Keratinocyte (primary cell): ENCODE measurements around the gene RYR2. TPM values are rescaled to one million over a fixed set of nuclear protein-coding genes. Genes with fewer than 3 reads are reported as not detected.

Source experiments
- DNase-seq: peaks from one replicate; pipeline ENCODE4 v3.0.0-alpha.2; 2011; ENCODE audit warnings: low read depth, missing footprints, low spot score
- FAIRE-seq: peaks from 2 replicates; lab custom pipeline; 2011; peaks lifted over from hg19 to GRCh38; lab: Jason Lieb, UNC
- H2AFZ ChIP-seq: 2 replicates; pipeline ENCODE4 v1.6.0; 2012; ENCODE audit warnings: low read length, control low read depth, inconsistent platforms; ENCODE audit not compliant: control insufficient read depth
- H3K27ac ChIP-seq: 2 replicates; pipeline ENCODE4 v1.5.1; 2011; ENCODE audit warnings: low read length; ENCODE audit not compliant: control insufficient read depth, insufficient read depth
- H3K27me3 ChIP-seq: 3 replicates; pipeline ENCODE4 v1.6.0; 2011; ENCODE audit warnings: low read length; ENCODE audit not compliant: control insufficient read depth, insufficient read depth; ENCODE audit errors: extremely low read depth
- H3K36me3 ChIP-seq, 2 experiments: 2 replicates in 1 of 2; 3 replicates in 1 of 2; pipeline ENCODE4 v1.5.1; 2011; ENCODE audit warnings: low read length in 2 of 2, mild to moderate bottlenecking in 1 of 2; ENCODE audit not compliant: control insufficient read depth in 2 of 2, insufficient read depth in 2 of 2; ENCODE audit errors: extremely low read depth in 1 of 2
- H3K4me1 ChIP-seq: 3 replicates; pipeline ENCODE4 v1.5.1; 2011; ENCODE audit warnings: low read length; ENCODE audit not compliant: control insufficient read depth, insufficient read depth; ENCODE audit errors: extremely low read depth
- H3K4me2 ChIP-seq: 3 replicates; pipeline ENCODE4 v1.6.0; 2011; ENCODE audit warnings: low read depth, low read length; ENCODE audit not compliant: control insufficient read depth, insufficient read depth; ENCODE audit errors: extremely low read depth
- H3K4me3 ChIP-seq, 3 experiments: fragments of 200-600 bp in 1 of 3; sonication (generic) in 1 of 3; 2 replicates in 2 of 3; 3 replicates in 1 of 3; pipeline ENCODE4 v1.5.1; 2011 to 2016; ENCODE audit warnings: low read length in 3 of 3, mild to moderate bottlenecking in 3 of 3, control low read depth in 2 of 3, inconsistent platforms in 1 of 3, low read depth in 1 of 3, mixed read lengths in 1 of 3, mixed run types in 1 of 3, moderate library complexity in 1 of 3; ENCODE audit not compliant: control insufficient read depth in 2 of 3, insufficient read depth in 2 of 3; ENCODE audit errors: extremely low read depth in 1 of 3
- H3K79me2 ChIP-seq: 2 replicates; pipeline ENCODE4 v1.6.0; 2012; ENCODE audit warnings: low read length; ENCODE audit not compliant: control insufficient read depth, insufficient read depth
- H3K9ac ChIP-seq: 3 replicates; pipeline ENCODE4 v1.6.0; 2011; ENCODE audit warnings: low read length; ENCODE audit not compliant: control insufficient read depth, insufficient read depth; ENCODE audit errors: extremely low read depth
- H3K9me1 ChIP-seq: 3 replicates; pipeline ENCODE4 v1.6.0; 2011; ENCODE audit warnings: low read length; ENCODE audit not compliant: control insufficient read depth, insufficient read depth; ENCODE audit errors: extremely low read depth
- H3K9me3 ChIP-seq: 2 replicates; pipeline ENCODE4 v1.5.1; 2012; ENCODE audit warnings: low read depth, low read length; ENCODE audit not compliant: control insufficient read depth
- H4K20me1 ChIP-seq: 3 replicates; pipeline ENCODE4 v1.6.0; 2011; ENCODE audit warnings: low read length; ENCODE audit not compliant: control insufficient read depth, insufficient read depth; ENCODE audit errors: extremely low read depth
- CTCF ChIP-seq, 3 experiments: IDR thresholded peaks in 1 of 3; conservative IDR thresholded peaks in 1 of 3; optimal IDR thresholded peaks in 1 of 3; 2 replicates in 2 of 3; 3 replicates in 1 of 3; pipeline versions ENCODE3 to v1.5.1; 2011; ENCODE audit warnings: low read length in 3 of 3, mild to moderate bottlenecking in 3 of 3, moderate library complexity in 2 of 3, control low read depth in 1 of 3, inconsistent platforms in 1 of 3; ENCODE audit not compliant: insufficient read depth in 2 of 3; ENCODE audit errors: extremely low read depth in 1 of 3
- EZH2 ChIP-seq: IDR thresholded peaks from one replicate; pipeline ENCODE4 v1.6.1; 2012; ENCODE audit warnings: inconsistent platforms, mild to moderate bottlenecking, low read length, moderate library complexity
- dilution Hi-C: fragments of 300-500 bp; cut with MboI; formaldehyde crosslinking; loops from one replicate; pipeline ENCODE4 v1.7.0; 2020; ENCODE audit warnings: low sequenced_read_pairs; ENCODE audit not compliant: extremely low pct_ligation_motif_present
- polyA plus RNA-seq, 5 experiments: library from polyadenylated mRNA; depleted of rRNA in 3 of 5; stranded (reverse) in 3 of 5; stranded (forward) in 1 of 5; unstranded in 1 of 5; fragments of >200 nt; gene quantifications; 1 replicate in 1 of 5; 2 replicates in 3 of 5; 3 replicates in 1 of 5; pipeline versions ENCODE4 v1.2.1 to v1.2.3, GENCODE V29; 2011 to 2012; ENCODE audit warnings: missing spikeins in 2 of 5, low read depth in 1 of 5, low replicate concordance in 1 of 5

The RYR2 gene
- polyA plus RNA-seq, 1 donor (not counting 4 experiments of a cell fraction or from before 2014, with no cell fraction given) = 0.05 TPM

GRCh38 chr1:236998546-236998945, 43.4 kb upstream of the RYR2 start:
- dilution Hi-C loops = no loop called here
- TF ChIP-seq CTCF (optimal IDR thresholded peaks at IDR 0.05 in 1 of 3, IDR thresholded peaks at IDR 0.05 in 1 of 3, conservative IDR thresholded peaks at IDR 0.05 in 1 of 3; ENCODE audit: extremely low read depth in 1 of 3, insufficient read depth in 2 of 3, low read length in 3 of 3) = no peak
- no peak for TF ChIP-seq EZH2
- no peaks in the 10 kb centered on the region for H4K20me1 ChIP-seq
- H3K9me3 ChIP-seq = no peaks in the 10 kb centered on the region
- H3K36me3 ChIP-seq = no peaks in the 10 kb centered on the region
- no peak overlapping the region for H3K4me2 ChIP-seq
- no peak overlapping the region for H3K9ac ChIP-seq
- no peak overlapping the region for H3K4me3 ChIP-seq
- H3K27me3 ChIP-seq = no peaks in the 10 kb centered on the region
- no peaks in the 10 kb centered on the region for H3K79me2 ChIP-seq
- no peak overlapping the region for H2AFZ ChIP-seq
- no peaks in the 10 kb centered on the region for H3K9me1 ChIP-seq
- no peak overlapping the region for H3K27ac ChIP-seq
- H3K4me1 ChIP-seq = no peaks in the 10 kb centered on the region
- FAIRE-seq (no peak), DNase-seq (no peak)

- Histone ChIP-seq H3K36me3 (no peaks in the 10 kb centered on the region), H2AFZ (no peak overlapping the region), H3K4me2 (no peak overlapping the region), H3K9me1 (no peaks in the 10 kb centered on the region), H3K9me3 (no peaks in the 10 kb centered on the region), H3K4me3 (no peak overlapping the region), H3K27ac (no peak overlapping the region), H3K4me1 (no peaks in the 10 kb centered on the region), H4K20me1 (no peaks in the 10 kb centered on the region), H3K27me3 (no peaks in the 10 kb centered on the region), H3K9ac (no peak overlapping the region), H3K79me2 (no peaks in the 10 kb centered on the region)
- dilution Hi-C loops = no loop called here
- TF ChIP-seq CTCF (optimal IDR thresholded peaks at IDR 0.05 in 1 of 3, IDR thresholded peaks at IDR 0.05 in 1 of 3, conservative IDR thresholded peaks at IDR 0.05 in 1 of 3; ENCODE audit: extremely low read depth in 1 of 3, insufficient read depth in 2 of 3, low read length in 3 of 3) = no peak
- TF ChIP-seq EZH2 = no peak
- no peak for DNase-seq
- FAIRE-seq = no peak
Observed at GRCh38 chr1:237000191-237000590, 41.8 kb upstream of the RYR2 start.
